Left ventricle myocardium inferior (tissue), 1 donor: ENCODE results near the gene SLC2A13. TPM values are rescaled to one million over a fixed set of nuclear protein-coding genes. Genes with fewer than 3 reads are reported as not detected.
"Not testable (repeated sequence)": the region's sequence is repeated elsewhere in the genome, so short reads cannot be mapped to it uniquely, and the experiment has no call there.

Source experiments
- DNase-seq: peaks from one replicate; pipeline ENCODE4 v3.0.0-alpha.2; 2020
- H3K27ac ChIP-seq: fragments of 200-600 bp; replicated peaks from 2 replicates; pipeline ENCODE4 v1.8.0; 2021
- H3K27me3 ChIP-seq: fragments of 200-600 bp; 2 replicates; pipeline ENCODE4 v1.8.0; 2021; ENCODE audit warnings: low read depth
- H3K36me3 ChIP-seq: fragments of 200-600 bp; 2 replicates; pipeline ENCODE4 v1.8.0; 2021
- H3K4me1 ChIP-seq: fragments of 200-600 bp; 2 replicates; pipeline ENCODE4 v1.8.0; 2021
- H3K4me3 ChIP-seq: fragments of 200-600 bp; 2 replicates; pipeline ENCODE4 v1.8.0; 2021; ENCODE audit warnings: mild to moderate bottlenecking, moderate library complexity
- H3K9me3 ChIP-seq: fragments of 200-600 bp; replicated peaks from 2 replicates; pipeline ENCODE4 v1.8.0; 2021
- intact Hi-C: fragments of 100-400 bp; cut with micrococcal nuclease; formaldehyde crosslinking; loops from one replicate; pipeline ENCODE4 v1.11.0; 2022
- total RNA-seq: library from RNA; stranded (reverse); fragmentation: NEBNext Ultra II Directional; extraction: Animal tissue kit (Norgen Biotek cat#: 25700); gene quantifications from one replicate; pipeline ENCODE4 v1.2.1, GENCODE V29; 2021
- TF ChIP-seq, protein P1 (sequence below): fragments of 200-600 bp; IDR thresholded peaks from 2 replicates; pipeline ENCODE4 v1.8.0; 2021; ENCODE audit warnings: antibody characterized with exemption, mild to moderate bottlenecking, borderline replicate concordance
- donor health status: DM: no; HTN: yes; CAD: no; lungs with severe emphysema.

SLC2A13 gene
- total RNA-seq, 1 donor from 2014 or later: 5.5 TPM

DNA sequence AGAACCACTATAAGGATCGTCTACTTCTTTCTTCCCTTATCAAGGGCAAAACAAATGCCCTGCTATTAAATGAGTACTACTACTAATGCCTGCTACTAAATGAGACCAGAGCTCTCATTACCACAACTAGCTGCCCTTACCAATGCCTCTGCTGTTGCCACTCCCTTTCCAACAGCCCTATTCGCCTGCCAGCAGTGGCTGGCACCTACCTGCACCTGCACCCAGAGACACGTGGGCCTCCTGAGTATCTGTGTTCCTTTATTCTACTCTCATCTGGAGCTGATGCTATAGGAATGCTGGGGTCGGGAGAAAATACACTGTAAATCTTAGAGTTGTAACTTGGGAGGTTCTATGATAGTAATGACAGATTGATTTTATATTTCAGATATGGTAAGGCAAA lies 174.7 kb downstream of the SLC2A13 start:
- Histone ChIP-seq H3K9me3 (no peaks in the 10 kb centered on the region), H3K4me1 (no peaks in the 10 kb centered on the region), H3K27ac (no peak overlapping the region), H3K36me3 (no peaks in the 10 kb centered on the region), H3K27me3 (no peaks in the 10 kb centered on the region), H3K4me3 (no peak overlapping the region)
- DNase-seq: no peak
- intact Hi-C loops: no loop called here
- TF ChIP-seq, protein P1, sequence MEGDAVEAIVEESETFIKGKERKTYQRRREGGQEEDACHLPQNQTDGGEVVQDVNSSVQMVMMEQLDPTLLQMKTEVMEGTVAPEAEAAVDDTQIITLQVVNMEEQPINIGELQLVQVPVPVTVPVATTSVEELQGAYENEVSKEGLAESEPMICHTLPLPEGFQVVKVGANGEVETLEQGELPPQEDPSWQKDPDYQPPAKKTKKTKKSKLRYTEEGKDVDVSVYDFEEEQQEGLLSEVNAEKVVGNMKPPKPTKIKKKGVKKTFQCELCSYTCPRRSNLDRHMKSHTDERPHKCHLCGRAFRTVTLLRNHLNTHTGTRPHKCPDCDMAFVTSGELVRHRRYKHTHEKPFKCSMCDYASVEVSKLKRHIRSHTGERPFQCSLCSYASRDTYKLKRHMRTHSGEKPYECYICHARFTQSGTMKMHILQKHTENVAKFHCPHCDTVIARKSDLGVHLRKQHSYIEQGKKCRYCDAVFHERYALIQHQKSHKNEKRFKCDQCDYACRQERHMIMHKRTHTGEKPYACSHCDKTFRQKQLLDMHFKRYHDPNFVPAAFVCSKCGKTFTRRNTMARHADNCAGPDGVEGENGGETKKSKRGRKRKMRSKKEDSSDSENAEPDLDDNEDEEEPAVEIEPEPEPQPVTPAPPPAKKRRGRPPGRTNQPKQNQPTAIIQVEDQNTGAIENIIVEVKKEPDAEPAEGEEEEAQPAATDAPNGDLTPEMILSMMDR: no peak

DNA sequence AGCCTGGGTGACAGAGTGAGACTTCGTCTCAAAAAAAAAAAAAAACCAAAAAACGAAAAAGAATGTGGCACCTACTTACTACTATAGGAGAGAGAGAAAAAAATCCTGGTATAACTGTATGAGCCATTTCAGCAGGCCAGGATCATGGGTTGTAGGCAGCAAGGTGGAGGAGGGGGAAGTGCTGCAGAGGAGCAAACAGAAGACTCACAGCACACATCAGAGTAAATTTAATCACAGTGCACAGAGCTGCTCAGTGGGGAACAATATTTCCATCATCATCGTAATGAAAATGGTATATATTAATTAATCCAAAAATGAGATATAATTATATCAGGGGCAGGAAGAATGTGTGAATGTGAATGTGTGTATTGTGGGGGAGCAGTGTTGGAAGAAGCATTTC lies 175.8 kb downstream of the SLC2A13 start:
- H3K27ac ChIP-seq: no peak overlapping the region

DNA sequence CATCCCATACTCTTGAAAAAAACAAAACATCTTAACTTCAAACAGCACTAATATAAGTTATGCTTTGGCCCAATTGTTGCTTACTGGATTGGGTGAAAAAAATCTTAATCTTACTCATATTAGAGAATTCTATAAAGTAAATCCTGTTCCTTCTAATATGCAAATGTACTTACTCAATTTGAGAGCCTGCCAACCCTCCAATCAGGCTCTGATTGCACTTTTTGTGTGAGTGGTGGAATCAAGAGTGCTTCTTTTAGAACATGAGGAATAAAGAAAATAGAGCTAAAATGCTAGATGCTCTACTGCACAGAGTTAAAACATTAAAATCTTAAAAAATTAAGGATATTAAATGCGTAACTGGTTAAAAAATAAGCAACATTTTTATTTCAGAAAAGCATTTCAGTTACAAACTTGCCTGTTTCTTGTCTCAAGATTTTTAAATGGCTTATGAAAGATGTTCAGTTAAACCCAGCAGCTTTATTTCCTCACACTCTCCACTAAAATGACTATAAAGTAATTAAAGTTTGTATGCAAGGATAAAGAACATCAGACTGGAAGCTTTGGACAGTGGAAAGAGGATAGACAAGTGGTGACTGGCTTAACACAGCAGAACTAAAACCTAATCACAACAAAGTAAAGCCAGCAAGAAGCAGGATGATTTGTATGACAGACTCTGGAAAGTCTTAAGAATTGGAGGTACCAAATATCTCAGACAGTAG lies 177.5 kb downstream of the SLC2A13 start:
- H3K9me3 ChIP-seq: no peaks in the 10 kb centered on the region
- no peaks in the 10 kb centered on the region for H3K27me3 ChIP-seq
- no peak overlapping the region for H3K4me3 ChIP-seq
- no peaks in the 10 kb centered on the region for H3K36me3 ChIP-seq
- no peaks in the 10 kb centered on the region for H3K4me1 ChIP-seq
- TF ChIP-seq, protein P1: no peak
- intact Hi-C loops: no loop called here
- H3K27ac ChIP-seq: no peak overlapping the region
- no peak for DNase-seq

More for the DNA sequence above, 175.8 kb downstream of the SLC2A13 start:
- Histone ChIP-seq H3K4me3 (no peak overlapping the region), H3K36me3 (no peaks in the 10 kb centered on the region), H3K27me3 (no peaks in the 10 kb centered on the region), H3K4me1 (no peaks in the 10 kb centered on the region), H3K9me3 (no peaks in the 10 kb centered on the region)
- TF ChIP-seq, protein P1: no peak
- no peak for DNase-seq
- intact Hi-C loops: no loop called here

GRCh38 chr12:39923364-39923763 lies 182.5 kb downstream of the SLC2A13 start:
- TF ChIP-seq, protein P1: no peak
- no peak overlapping the region for H3K4me3 ChIP-seq
- intact Hi-C loops: no loop called here
- no peaks in the 10 kb centered on the region for H3K27me3 ChIP-seq
- no peak overlapping the region for H3K27ac ChIP-seq
- DNase-seq: no peak
- H3K36me3 ChIP-seq: no peaks in the 10 kb centered on the region
- H3K9me3 ChIP-seq: no peaks in the 10 kb centered on the region
- H3K4me1 ChIP-seq: no peaks in the 10 kb centered on the region

GRCh38 chr12:39922598-39922997 lies 183.3 kb downstream of the SLC2A13 start:
- H3K4me3 ChIP-seq, intact Hi-C loops, H3K36me3 ChIP-seq, DNase-seq, H3K27ac ChIP-seq, H3K27me3 ChIP-seq, H3K9me3 ChIP-seq, H3K4me1 ChIP-seq: not testable (repeated sequence)

GRCh38 chr12:39920647-39921046 lies 185.2 kb downstream of the SLC2A13 start:
- Histone ChIP-seq H3K27ac (no peak overlapping the region), H3K9me3 (no peaks in the 10 kb centered on the region), H3K4me3 (no peak overlapping the region), H3K36me3 (no peaks in the 10 kb centered on the region), H3K27me3 (no peaks in the 10 kb centered on the region), H3K4me1 (no peaks in the 10 kb centered on the region)
- intact Hi-C loops: no loop called here
- TF ChIP-seq, protein P1: no peak
- no peak for DNase-seq
